ENCODE data around the gene FAM193A. TPM values are rescaled to one million over a fixed set of nuclear protein-coding genes. Genes with fewer than 3 reads are reported as not detected.
"Not testable (repeated sequence)": the region's sequence is repeated elsewhere in the genome, so short reads cannot be mapped to it uniquely, and the experiment has no call there.

FAM193A gene
- total and polyA plus RNA-seq, 2 donors (not counting 1 experiment from before 2014, with no cell fraction given) = 16.0 to 62.7 TPM

DNA sequence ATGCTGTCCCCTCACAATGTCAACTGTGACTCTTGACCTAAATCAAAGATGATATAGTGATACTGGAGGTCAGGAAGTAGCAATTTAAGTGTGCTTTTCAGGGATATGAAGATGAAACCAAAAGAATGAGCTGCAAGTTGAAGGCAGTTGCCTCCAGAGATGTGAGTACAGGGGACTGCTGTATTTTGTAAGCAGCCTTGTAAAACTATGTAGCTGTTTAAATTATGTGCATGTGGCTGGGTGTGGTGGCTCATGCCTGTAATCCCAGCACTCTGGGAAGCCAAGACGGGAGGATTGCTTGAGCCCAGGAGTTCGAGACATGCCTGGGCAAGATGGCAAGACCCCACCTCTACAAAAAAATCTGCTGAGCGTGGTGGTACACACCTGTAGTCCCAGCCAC lies 234.8 kb downstream of the FAM193A start:
- Histone ChIP-seq H3K4me2 (replicated peaks; ENCODE audit: low read depth, low read length, poor library complexity, severe bottlenecking) (no peak overlapping the region), H3K27ac (ENCODE audit: low read length in 2 of 2) (no peak overlapping the region), H3K36me3 (replicated peaks in 1 of 2; ENCODE audit: control extremely low read depth in 1 of 2, control insufficient read depth in 1 of 2, extremely low read depth in 1 of 2, insufficient read depth in 2 of 2, low read length in 1 of 2) (no peaks in the 10 kb centered on the region), H3K9ac (ENCODE audit: low read length) (no peak overlapping the region), H3K4me3 (ENCODE audit: control extremely low read depth in 1 of 5, extremely low read depth in 1 of 5, insufficient read depth in 1 of 5, low read depth in 2 of 5, low read length in 4 of 5) (no peak overlapping the region), H2AFZ (ENCODE audit: insufficient read depth, low read depth, low read length, poor library complexity, severe bottlenecking) (no peak overlapping the region), H4K20me1 (ENCODE audit: control insufficient read depth, insufficient read depth, low read length, poor library complexity, severe bottlenecking) (no peaks in the 10 kb centered on the region), H3K79me2 (ENCODE audit: control insufficient read depth, insufficient read depth, low read length) (no peaks in the 10 kb centered on the region), H3K27me3 (replicated peaks in 1 of 4; ENCODE audit: control extremely low read depth in 1 of 4, control insufficient read depth in 3 of 4, insufficient read depth in 4 of 4, low read length in 3 of 4) (no peaks in the 10 kb centered on the region), H3K4me1 (ENCODE audit: control insufficient read depth in 2 of 2, insufficient read depth in 2 of 2, low read length in 2 of 2) (peaks cover 0 to 9% of the 10 kb centered on the region in 2 donors), H3K9me3 (ENCODE audit: control extremely low read depth in 1 of 3, control insufficient read depth in 2 of 3, insufficient read depth in 1 of 3, low read length in 2 of 3) (peaks cover 0 to 8% (median 7%) of the 10 kb centered on the region in 3 donors)
- intact Hi-C loops (cut with micrococcal nuclease) = loop anchor here (5.0 kb wide), 1 partner anchor 41 kb away; no protein-coding TSS in a partner anchor
- H3K4me1 Mint-ChIP-seq = peaks cover 13% of the 10 kb centered on the region
- WGBS (ENCODE audit: insufficient coverage) = 100% methylated on average over 3 of the region's 3 CpGs
- TF ChIP-seq EZH2 (IDR thresholded peaks at IDR 0.05; ENCODE audit: borderline replicate concordance, insufficient read depth, low read depth, low read length, poor library complexity, severe bottlenecking) = no peak
- TF ChIP-seq CTCF (IDR thresholded peaks at IDR 0.05) = no peak
- ATAC-seq (ENCODE audit: low read depth) (no peak), DNase-seq (no peak)
- H3K9me3 Mint-ChIP-seq (ENCODE audit: insufficient read depth) = no peaks in the 10 kb centered on the region
- no peak overlapping the region for H3K27ac Mint-ChIP-seq
- no peak overlapping the region for H3K4me3 Mint-ChIP-seq
- ChIA-PET CTCF (interaction anchor here (1.0 kb wide), 1 partner anchor 16 kb away, joined by 3 read pairs; no protein-coding TSS in a partner anchor), POLR2A (no interaction called here)
- no peaks in the 10 kb centered on the region for H3K27me3 Mint-ChIP-seq

DNA sequence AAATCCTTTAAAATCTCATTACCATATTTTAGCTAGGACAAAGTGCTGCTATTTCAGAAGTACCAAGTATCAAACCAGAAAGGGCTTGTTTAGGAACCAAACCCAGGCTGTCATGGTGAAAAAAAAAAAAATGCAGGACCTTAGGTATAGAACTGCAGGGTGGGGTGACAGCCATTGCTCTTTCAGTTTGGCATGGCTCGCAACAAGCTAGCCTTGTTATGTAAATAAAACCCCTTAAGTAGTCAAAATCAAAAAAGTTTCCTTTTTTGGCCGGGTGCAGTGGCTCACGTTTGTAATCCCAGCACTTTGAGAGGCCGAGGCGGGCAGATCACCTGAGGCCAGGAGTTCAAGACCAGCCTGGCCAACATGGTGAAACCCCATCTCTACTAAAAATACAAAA lies 244.2 kb downstream of the FAM193A start:
- H3K4me1 ChIP-seq (ENCODE audit: control insufficient read depth in 2 of 2, insufficient read depth in 2 of 2, low read length in 2 of 2); H3K36me3 ChIP-seq (replicated peaks in 1 of 2; ENCODE audit: control extremely low read depth in 1 of 2, control insufficient read depth in 1 of 2, extremely low read depth in 1 of 2, insufficient read depth in 2 of 2, low read length in 1 of 2); H3K4me2 ChIP-seq (replicated peaks; ENCODE audit: low read depth, low read length, poor library complexity, severe bottlenecking); H3K27me3 Mint-ChIP-seq; H3K27ac Mint-ChIP-seq; H2AFZ ChIP-seq (ENCODE audit: insufficient read depth, low read depth, low read length, poor library complexity, severe bottlenecking); intact Hi-C loops (cut with micrococcal nuclease); H3K27ac ChIP-seq (ENCODE audit: low read length in 2 of 2); ATAC-seq (ENCODE audit: low read depth); DNase-seq; H3K79me2 ChIP-seq (ENCODE audit: control insufficient read depth, insufficient read depth, low read length); H3K4me3 ChIP-seq (ENCODE audit: control extremely low read depth in 1 of 5, extremely low read depth in 1 of 5, insufficient read depth in 1 of 5, low read depth in 2 of 5, low read length in 4 of 5); H3K9ac ChIP-seq (ENCODE audit: low read length); H3K4me1 Mint-ChIP-seq; H3K27me3 ChIP-seq (replicated peaks in 1 of 4; ENCODE audit: control extremely low read depth in 1 of 4, control insufficient read depth in 3 of 4, insufficient read depth in 4 of 4, low read length in 3 of 4); H3K9me3 Mint-ChIP-seq (ENCODE audit: insufficient read depth); H4K20me1 ChIP-seq (ENCODE audit: control insufficient read depth, insufficient read depth, low read length, poor library complexity, severe bottlenecking); H3K4me3 Mint-ChIP-seq; H3K9me3 ChIP-seq (ENCODE audit: control extremely low read depth in 1 of 3, control insufficient read depth in 2 of 3, insufficient read depth in 1 of 3, low read length in 2 of 3); CTCF ChIA-PET: not testable (repeated sequence)
- POLR2A ChIA-PET = interaction anchor here (0.7 kb wide), 1 partner anchor 36 kb away, joined by 3 read pairs; no protein-coding TSS in a partner anchor
- WGBS (ENCODE audit: insufficient coverage) = 100% methylated on average over 2 of the region's 5 CpGs

Measured in B cell (primary cell).